Measurements from ENCODE around the gene SRL. TPM values are rescaled to one million over a fixed set of nuclear protein-coding genes. Genes with fewer than 3 reads are reported as not detected.

Gene SRL
- total and polyA plus RNA-seq, 4 donors = 0.14 to 0.22 (median 0.17) TPM

- Histone ChIP-seq H3K4me3 (ENCODE audit: low read depth in 1 of 3, low read length in 3 of 3) (no peak overlapping the region), H3K36me3 (ENCODE audit: control insufficient read depth in 4 of 4, insufficient read depth in 3 of 4, low read depth in 1 of 4, low read length in 3 of 4) (no peaks in the 10 kb centered on the region), H3K9me3 (ENCODE audit: control insufficient read depth in 4 of 4, low read length in 3 of 4) (no peaks in the 10 kb centered on the region), H3K9ac (ENCODE audit: low read depth in 1 of 2, low read length in 2 of 2) (no peak overlapping the region), H3K27me3 (ENCODE audit: control insufficient read depth in 4 of 4, insufficient read depth in 4 of 4, low read length in 3 of 4) (no peaks in the 10 kb centered on the region), H3K4me1 (ENCODE audit: control insufficient read depth in 4 of 4, insufficient read depth in 4 of 4, low read length in 3 of 4) (no peaks in the 10 kb centered on the region), H3K27ac (ENCODE audit: low read depth in 1 of 2, low read length in 2 of 2) (no peak overlapping the region)
- TF ChIP-seq FOXA1 (IDR thresholded peaks at IDR 0.05) (no peak), SP1 (IDR thresholded peaks at IDR 0.05) (no peak), NR2F2 (IDR thresholded peaks at IDR 0.05) (no peak), RXRA (IDR thresholded peaks at IDR 0.05) (no peak), HNF4G (IDR thresholded peaks at IDR 0.05) (no peak)
- TF ChIP-seq, protein P1, sequence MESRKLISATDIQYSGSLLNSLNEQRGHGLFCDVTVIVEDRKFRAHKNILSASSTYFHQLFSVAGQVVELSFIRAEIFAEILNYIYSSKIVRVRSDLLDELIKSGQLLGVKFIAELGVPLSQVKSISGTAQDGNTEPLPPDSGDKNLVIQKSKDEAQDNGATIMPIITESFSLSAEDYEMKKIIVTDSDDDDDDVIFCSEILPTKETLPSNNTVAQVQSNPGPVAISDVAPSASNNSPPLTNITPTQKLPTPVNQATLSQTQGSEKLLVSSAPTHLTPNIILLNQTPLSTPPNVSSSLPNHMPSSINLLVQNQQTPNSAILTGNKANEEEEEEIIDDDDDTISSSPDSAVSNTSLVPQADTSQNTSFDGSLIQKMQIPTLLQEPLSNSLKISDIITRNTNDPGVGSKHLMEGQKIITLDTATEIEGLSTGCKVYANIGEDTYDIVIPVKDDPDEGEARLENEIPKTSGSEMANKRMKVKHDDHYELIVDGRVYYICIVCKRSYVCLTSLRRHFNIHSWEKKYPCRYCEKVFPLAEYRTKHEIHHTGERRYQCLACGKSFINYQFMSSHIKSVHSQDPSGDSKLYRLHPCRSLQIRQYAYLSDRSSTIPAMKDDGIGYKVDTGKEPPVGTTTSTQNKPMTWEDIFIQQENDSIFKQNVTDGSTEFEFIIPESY (IDR thresholded peaks at IDR 0.05) = no peak
- no peak for DNase-seq (ENCODE audit: low spot score)
Observed at GRCh38 chr16:4139968-4140367, 101.9 kb downstream of the SRL start.

Other genes starting within 250 kb of the SRL start
- gene ADCY9, start 125.6 kb downstream of the SRL start, total RNA-seq = 10 to 100 TPM in 1 of 2 donors, 1 to 10 TPM in 1; 9.6 to 25.1 TPM
- gene ADCY9, start 125.6 kb downstream of the SRL start, polyA plus RNA-seq = 10 to 100 TPM in 1 of 2 donors, 1 to 10 TPM in 1; 3.6 to 12.5 TPM
- 1 to 10 TPM; 2.8 to 3.8 TPM for gene TFAP4, start 30.9 kb upstream of the SRL start, total RNA-seq
- gene TFAP4, start 30.9 kb upstream of the SRL start, polyA plus RNA-seq = 1 to 10 TPM; 1.5 to 3.5 TPM
- gene GLIS2, start 74.0 kb upstream of the SRL start, total RNA-seq = 1 to 10 TPM; 1.0 to 1.2 TPM
- gene GLIS2, start 74.0 kb upstream of the SRL start, polyA plus RNA-seq = 1 to 10 TPM in 1 of 2 donors, under 1 TPM in 1; 0.68 to 1.4 TPM
- 10 to 100 TPM; 14.0 to 23.8 TPM for gene PAM16, start 109.2 kb upstream of the SRL start, total RNA-seq
- 10 to 100 TPM; 35.3 to 70.5 TPM for gene PAM16, start 109.2 kb upstream of the SRL start, polyA plus RNA-seq
- gene VASN, start 129.8 kb upstream of the SRL start, total RNA-seq = 10 to 100 TPM; 19.7 to 22.7 TPM
- gene VASN, start 129.8 kb upstream of the SRL start, polyA plus RNA-seq = 10 to 100 TPM in 1 of 2 donors, 1 to 10 TPM in 1; 6.2 to 26.9 TPM
- 10 to 100 TPM; 16.0 to 21.5 TPM for gene CORO7, start 174.5 kb upstream of the SRL start, total RNA-seq
- gene CORO7, start 174.5 kb upstream of the SRL start, polyA plus RNA-seq = 10 to 100 TPM in 1 of 2 donors, 1 to 10 TPM in 1; 7.3 to 10.0 TPM
- 10 to 100 TPM; 39.6 to 86.3 TPM for gene DNAJA3, start 183.8 kb upstream of the SRL start, total RNA-seq
- 10 to 100 TPM; 57.2 to 73.9 TPM for gene DNAJA3, start 183.8 kb upstream of the SRL start, polyA plus RNA-seq
- 10 to 100 TPM; 20.1 to 21.8 TPM for gene NMRAL1, start 232.5 kb upstream of the SRL start, total RNA-seq
- gene NMRAL1, start 232.5 kb upstream of the SRL start, polyA plus RNA-seq = 10 to 100 TPM; 34.8 to 45.4 TPM
- 10 to 100 TPM; 11.4 to 45.7 TPM for gene HMOX2, start 234.3 kb upstream of the SRL start, total RNA-seq
- 10 to 100 TPM; 77.3 to 81.5 TPM for gene HMOX2, start 234.3 kb upstream of the SRL start, polyA plus RNA-seq

Measured in liver (tissue), 9 donors.